GM18870 (cell line): Measurements from ENCODE around the gene PRDX5.
A peak's percentile ranks its signal among the peaks of the same experiment; 100 is the strongest.

Source experiments
- ATAC-seq: cut with Tn5 transposase; IDR thresholded peaks from one replicate; pipeline ENCODE4 v1.9.1; 2021; ENCODE audit warnings: moderate library complexity; ENCODE audit not compliant: unreplicated experiment

PRDX5 gene

GRCh38 chr11:64289002-64289564 is 28.8 kb upstream of the PRDX5 start:
- ATAC-seq: no peak

GRCh38 chr11:64290352-64291261 is 27.3 kb upstream of the PRDX5 start:
- no peak for ATAC-seq

- no peak for ATAC-seq
These were observed 26.6 kb upstream of the PRDX5 start, which contains the start of gene KCNK4 for GRCh38 chr11:64291262-64291751. Gene KCNK4, plus strand, starts transcription at chr11:64291302. Its CDS starts 1,717 bp downstream, at chr11:64293019.

- no peak for ATAC-seq
These were observed 26.0 kb upstream of the PRDX5 start for GRCh38 chr11:64291752-64292459.

GRCh38 chr11:64292460-64293254 is 25.3 kb upstream of the PRDX5 start:
- no peak for ATAC-seq

GRCh38 chr11:64294774-64295173 is 23.1 kb upstream of the PRDX5 start:
- no peak for ATAC-seq

GRCh38 chr11:64295760-64296159 is 22.2 kb upstream of the PRDX5 start:
- ATAC-seq: no peak

GRCh38 chr11:64296236-64296635 is 21.7 kb upstream of the PRDX5 start:
- no peak for ATAC-seq

GRCh38 chr11:64296830-64297698 is 20.9 kb upstream of the PRDX5 start:
- ATAC-seq: no peak

GRCh38 chr11:64297699-64298358 is 20.1 kb upstream of the PRDX5 start:
- no peak for ATAC-seq

GRCh38 chr11:64298966-64299846 is 18.7 kb upstream of the PRDX5 start:
- ATAC-seq: no peak

GRCh38 chr11:64299847-64300648 is 17.9 kb upstream of the PRDX5 start, which contains the start of gene CATSPERZ:
Gene CATSPERZ, plus strand, starts transcription at chr11:64300358. Its CDS starts 53 bp downstream, at chr11:64300411.
- ATAC-seq: no peak

GRCh38 chr11:64303109-64304031 is 14.6 kb upstream of the PRDX5 start:
- no peak for ATAC-seq

GRCh38 chr11:64304032-64304315 is 13.9 kb upstream of the PRDX5 start:
- ATAC-seq: no peak

- peak; percentile 39 for ATAC-seq
These were observed 13.4 kb upstream of the PRDX5 start for GRCh38 chr11:64304316-64305072.
